GM12875 (cell line): ENCODE measurements around the gene ATP8B2.
"Not testable (repeated sequence)": the region's sequence is repeated elsewhere in the genome, so short reads cannot be mapped to it uniquely, and the experiment has no call there.

ENCODE experiments used
- H3K4me3 ChIP-seq: one replicate; pipeline ENCODE4 v1.5.1; 2011; ENCODE audit warnings: low read depth, low read length, control low read depth
- CTCF ChIP-seq: IDR thresholded peaks from 2 replicates; pipeline ENCODE4 v1.5.1; 2011; ENCODE audit warnings: low read depth, mild to moderate bottlenecking, control low read depth, inconsistent platforms, low read length, moderate library complexity, borderline replicate concordance; ENCODE audit not compliant: insufficient read depth

The ATP8B2 gene

GRCh38 chr1:154324669-154325582, at the start of gene ATP8B2:
ATP8B2 (plus strand) TSS chr1:154325525; CDS start chr1:154328142, 2,617 bp downstream.
- H3K4me3 ChIP-seq: peak within 1 kb of the TSS; percentile 76
- peak; percentile 96 for TF ChIP-seq CTCF

GRCh38 chr1:154276797-154277196, 48.5 kb upstream of the ATP8B2 start:
- 0 out of 2 replicates have a peak, but pooled peaks have one; percentile 25 for TF ChIP-seq CTCF
- no peak overlapping the region for H3K4me3 ChIP-seq

- not testable (repeated sequence) for H3K4me3 ChIP-seq
Observed at GRCh38 chr1:154287591-154287990, 37.7 kb upstream of the ATP8B2 start.

GRCh38 chr1:154288661-154289060, 36.7 kb upstream of the ATP8B2 start:
- no peak for TF ChIP-seq CTCF
- H3K4me3 ChIP-seq: no peak overlapping the region

- no peak overlapping the region for H3K4me3 ChIP-seq
- no peak for TF ChIP-seq CTCF
Observed at GRCh38 chr1:154290921-154291320, 34.4 kb upstream of the ATP8B2 start.

- no peak overlapping the region for H3K4me3 ChIP-seq
- no peak for TF ChIP-seq CTCF
Observed at GRCh38 chr1:154295408-154296235, 29.7 kb upstream of the ATP8B2 start.

GRCh38 chr1:154301582-154301981, 23.7 kb upstream of the ATP8B2 start:
- H3K4me3 ChIP-seq: no peak overlapping the region
- TF ChIP-seq CTCF: no peak
